Right atrium auricular region (tissue), 2 donors: ENCODE measurements around the gene GLYAT. TPM values are rescaled to one million over a fixed set of nuclear protein-coding genes. Genes with fewer than 3 reads are reported as not detected.

Experiments used
- DNase-seq: peaks from one replicate; pipeline ENCODE4 v3.0.0-alpha.2; 2019; ENCODE audit warnings: low spot score
- H3K27ac ChIP-seq, 2 donors: fragments of 200-600 bp; sonication (generic); 1 replicate in 1 of 2; 2 replicates in 1 of 2; pipeline ENCODE4 v1.5.1; 2016 to 2019
- H3K27me3 ChIP-seq, 2 donors: fragments of 200-600 bp; sonication (generic); one replicate each; pipeline versions ENCODE4 v1.5.1 to v1.6.0; 2017 to 2019
- H3K36me3 ChIP-seq: fragments of 200-600 bp; sonication (generic); one replicate; pipeline ENCODE4 v1.5.1; 2016
- H3K4me1 ChIP-seq, 2 donors: fragments of 200-600 bp; sonication (generic); one replicate each; pipeline versions ENCODE4 v1.5.1 to v1.6.0; 2017 to 2019
- H3K4me3 ChIP-seq, 2 donors: fragments of 200-600 bp; sonication (generic); 1 replicate in 1 of 2; 2 replicates in 1 of 2; pipeline ENCODE4 v1.5.1; 2017 to 2019; ENCODE audit warnings: mild to moderate bottlenecking in 1 of 2, moderate library complexity in 1 of 2
- H3K9me3 ChIP-seq, 2 donors: fragments of 200-600 bp; sonication (generic); one replicate each; pipeline ENCODE4 v1.5.1; 2019
- CTCF ChIP-seq, 2 donors: fragments of 200-600 bp; sonication (generic); IDR thresholded peaks; one replicate each; pipeline ENCODE4 v1.5.1; 2019; ENCODE audit warnings: antibody characterized with exemption in 2 of 2
- total RNA-seq, 2 donors: library from RNA; depleted of rRNA; stranded (reverse); fragments of >200 nt; gene quantifications; one replicate each; pipeline ENCODE4 v1.1.0, GENCODE V29; 2016

GLYAT gene
- total RNA-seq, 2 donors from 2014 or later: not detected

- Histone ChIP-seq H3K36me3 (no peaks in the 10 kb centered on the region), H3K27me3 (no peaks in the 10 kb centered on the region), H3K4me1 (no peaks in the 10 kb centered on the region), H3K9me3 (no peaks in the 10 kb centered on the region), H3K27ac (no peak overlapping the region), H3K4me3 (no peak overlapping the region)
- DNase-seq: no peak
- no peak for TF ChIP-seq CTCF (IDR thresholded peaks at IDR 0.05)
These were observed 38.4 kb upstream of the GLYAT start for GRCh38 chr11:58770166-58770565.

GRCh38 chr11:58769308-58769707, 37.6 kb upstream of the GLYAT start:
- H3K27me3 ChIP-seq: no peaks in the 10 kb centered on the region
- no peaks in the 10 kb centered on the region for H3K9me3 ChIP-seq
- no peaks in the 10 kb centered on the region for H3K36me3 ChIP-seq
- no peaks in the 10 kb centered on the region for H3K4me1 ChIP-seq
- no peak for DNase-seq
- TF ChIP-seq CTCF (IDR thresholded peaks at IDR 0.05): no peak
- no peak overlapping the region for H3K4me3 ChIP-seq
- H3K27ac ChIP-seq: no peak overlapping the region

GRCh38 chr11:58768137-58768536, 36.4 kb upstream of the GLYAT start:
- H3K36me3 ChIP-seq: no peaks in the 10 kb centered on the region
- no peak for DNase-seq
- H3K9me3 ChIP-seq: no peaks in the 10 kb centered on the region
- H3K4me1 ChIP-seq: no peaks in the 10 kb centered on the region
- TF ChIP-seq CTCF (IDR thresholded peaks at IDR 0.05): no peak
- H3K4me3 ChIP-seq: no peak overlapping the region
- H3K27me3 ChIP-seq: no peaks in the 10 kb centered on the region
- H3K27ac ChIP-seq: no peak overlapping the region

DNA sequence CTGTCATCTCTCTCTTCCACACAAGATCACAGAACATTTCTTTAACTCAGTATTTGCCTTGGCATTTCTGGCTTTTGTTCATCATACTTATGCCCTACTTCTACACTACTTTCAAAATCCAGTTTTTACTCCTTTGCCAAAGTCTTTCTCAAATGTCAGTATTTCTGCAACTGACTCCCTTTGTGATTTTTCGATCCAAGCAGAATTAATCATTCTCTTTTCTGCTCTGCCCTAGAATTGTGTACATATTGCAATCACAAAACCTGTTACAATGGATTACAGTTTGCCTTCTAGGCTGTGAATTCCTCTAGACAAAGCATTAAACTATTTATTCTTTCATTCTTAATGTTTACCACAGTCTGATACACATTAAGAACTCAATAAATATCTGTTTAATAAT, 33.3 kb upstream of the GLYAT start:
- TF ChIP-seq CTCF (IDR thresholded peaks at IDR 0.05): no peak
- Histone ChIP-seq H3K9me3 (no peaks in the 10 kb centered on the region), H3K27me3 (no peaks in the 10 kb centered on the region), H3K4me3 (no peak overlapping the region), H3K4me1 (no peaks in the 10 kb centered on the region), H3K27ac (no peak overlapping the region), H3K36me3 (no peaks in the 10 kb centered on the region)
- no peak for DNase-seq

GRCh38 chr11:58763120-58763490, 31.4 kb upstream of the GLYAT start:
- Histone ChIP-seq H3K27me3 (no peaks in the 10 kb centered on the region), H3K36me3 (no peaks in the 10 kb centered on the region), H3K9me3 (no peaks in the 10 kb centered on the region), H3K4me1 (no peaks in the 10 kb centered on the region), H3K27ac (no peak overlapping the region), H3K4me3 (no peak overlapping the region)
- no peak for DNase-seq
- TF ChIP-seq CTCF (IDR thresholded peaks at IDR 0.05): no peak

DNA sequence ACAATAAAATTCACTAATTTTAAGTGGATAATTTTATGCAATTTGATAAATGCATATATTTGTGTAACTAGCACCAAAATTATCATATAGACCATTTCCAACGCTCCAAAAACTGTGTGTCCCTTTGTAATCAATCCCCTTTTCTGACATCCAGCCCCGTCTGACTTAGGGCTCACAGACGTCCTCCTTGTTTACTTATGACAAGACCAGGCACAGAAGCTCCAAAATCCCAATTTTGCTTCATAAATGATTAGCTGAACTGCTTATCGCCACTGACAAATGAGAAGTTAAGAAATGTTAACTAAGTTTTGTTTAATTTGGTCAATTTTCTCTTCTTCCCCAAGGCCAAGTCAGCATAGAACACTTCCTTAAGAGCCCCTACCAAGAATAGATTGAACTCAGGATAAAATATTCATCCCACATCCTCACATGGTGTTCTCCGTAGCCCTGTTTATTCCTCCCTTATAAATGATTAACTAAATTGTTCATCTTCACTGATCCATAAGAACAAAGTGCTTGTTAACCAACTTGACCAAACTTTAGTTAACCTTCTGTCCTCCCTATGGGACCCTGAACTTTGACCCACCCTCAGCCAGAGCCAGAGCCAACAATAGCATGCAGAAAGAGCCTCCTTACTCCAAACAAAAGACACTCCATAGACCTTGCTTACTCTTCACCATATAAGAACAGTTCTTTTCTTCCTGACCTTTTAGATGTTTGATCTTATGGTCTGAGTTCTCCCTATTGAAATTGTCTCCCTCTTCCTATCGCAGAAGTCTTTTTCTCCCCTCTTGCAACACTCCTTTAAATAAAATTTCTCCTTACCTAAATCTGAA, 30.8 kb upstream of the GLYAT start:
- H3K9me3 ChIP-seq: no peaks in the 10 kb centered on the region
- no peak overlapping the region for H3K27ac ChIP-seq
- no peak for DNase-seq
- no peak for TF ChIP-seq CTCF (IDR thresholded peaks at IDR 0.05)
- no peaks in the 10 kb centered on the region for H3K27me3 ChIP-seq
- no peaks in the 10 kb centered on the region for H3K36me3 ChIP-seq
- no peaks in the 10 kb centered on the region for H3K4me1 ChIP-seq
- H3K4me3 ChIP-seq: no peak overlapping the region
